GM18909 (cell line): ENCODE data around the gene CELF3.

Source experiments
- ATAC-seq: cut with Tn5 transposase; IDR thresholded peaks from one replicate; pipeline ENCODE4 v1.9.1; 2021; ENCODE audit warnings: mild to moderate bottlenecking; ENCODE audit not compliant: unreplicated experiment, poor library complexity

Gene CELF3

GRCh38 chr1:151720974-151721787 is 4.6 kb upstream of the CELF3 start, which contains the start of gene RIIAD1:
Gene RIIAD1, plus strand, starts transcription at chr1:151721522. Its CDS starts 15 bp downstream, at chr1:151721537.
- no peak for ATAC-seq

GRCh38 chr1:151720554-151720953 is 4.0 kb upstream of the CELF3 start:
- ATAC-seq, result no peak

DNA sequence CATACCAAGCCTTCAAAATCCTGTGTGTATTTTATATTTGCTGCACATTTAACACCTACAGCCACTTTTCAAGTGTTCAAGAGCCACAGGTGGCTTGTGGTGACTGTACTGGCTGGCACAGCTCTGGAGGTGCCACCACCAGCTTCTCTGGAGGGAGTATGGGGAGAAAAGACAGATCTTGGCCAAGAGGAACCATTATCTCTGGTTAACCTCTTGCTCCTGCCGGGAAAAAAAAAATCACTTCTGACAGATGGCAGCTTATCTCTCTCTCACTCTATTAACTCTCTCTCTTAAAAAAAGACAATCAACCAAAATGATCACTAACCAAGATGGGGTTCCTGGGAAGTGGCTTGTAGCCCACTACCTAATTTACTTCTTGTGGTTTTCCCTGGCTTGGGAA is 3.5 kb upstream of the CELF3 start:
- no peak for ATAC-seq

- ATAC-seq, result no peak
Observed at GRCh38 chr1:151718666-151719065, 2.1 kb upstream of the CELF3 start.

GRCh38 chr1:151718011-151718431 is 1.4 kb upstream of the CELF3 start:
- no peak for ATAC-seq

GRCh38 chr1:151716405-151716762 is 219 bp downstream of the CELF3 start:
- no peak for ATAC-seq

GRCh38 chr1:151715726-151716404 is 738 bp downstream of the CELF3 start:
- ATAC-seq, result no peak

DNA sequence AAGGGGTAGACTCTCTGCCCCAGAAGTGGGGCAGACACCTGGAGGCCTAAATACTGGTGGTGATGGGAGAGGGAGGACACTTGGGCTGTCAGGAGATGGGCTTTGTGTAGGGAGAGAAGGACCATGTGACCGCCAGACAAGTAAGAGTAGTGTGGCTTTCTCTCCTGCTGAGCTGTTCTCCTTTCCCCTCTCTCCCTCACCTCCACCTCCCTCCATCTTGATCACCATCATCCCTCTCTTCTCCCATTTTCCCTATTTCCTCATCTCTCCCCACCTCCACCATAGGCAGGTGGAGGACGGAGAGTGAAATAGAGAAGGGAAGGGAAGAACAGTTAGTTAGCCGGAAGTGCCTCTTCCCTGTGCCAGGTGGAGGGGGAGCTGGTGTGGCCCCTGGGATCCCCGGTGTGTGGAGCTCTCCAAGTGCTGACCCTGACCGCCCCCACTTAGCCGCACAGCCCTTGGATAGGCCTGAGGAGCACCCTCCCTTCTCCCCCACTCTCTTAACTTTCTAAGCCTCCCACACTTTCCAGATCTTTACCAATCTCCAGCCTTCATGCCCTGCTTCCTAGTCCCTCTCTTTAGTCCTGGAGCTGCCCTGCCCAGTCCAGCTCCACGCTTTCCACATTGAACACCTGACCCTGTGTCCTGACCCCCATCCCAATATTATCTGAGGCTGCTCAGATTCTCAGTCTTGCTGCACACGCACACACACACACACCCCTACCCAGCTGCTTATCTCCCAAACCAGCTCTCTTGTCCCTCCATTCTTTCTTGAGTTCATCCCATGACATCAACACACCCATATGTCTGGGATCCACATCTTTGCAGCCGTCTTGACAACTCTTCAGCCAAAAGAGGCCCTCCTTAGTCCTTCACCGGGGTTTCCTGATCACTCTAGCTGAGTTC is 1.5 kb downstream of the CELF3 start:
- ATAC-seq, result no peak

DNA sequence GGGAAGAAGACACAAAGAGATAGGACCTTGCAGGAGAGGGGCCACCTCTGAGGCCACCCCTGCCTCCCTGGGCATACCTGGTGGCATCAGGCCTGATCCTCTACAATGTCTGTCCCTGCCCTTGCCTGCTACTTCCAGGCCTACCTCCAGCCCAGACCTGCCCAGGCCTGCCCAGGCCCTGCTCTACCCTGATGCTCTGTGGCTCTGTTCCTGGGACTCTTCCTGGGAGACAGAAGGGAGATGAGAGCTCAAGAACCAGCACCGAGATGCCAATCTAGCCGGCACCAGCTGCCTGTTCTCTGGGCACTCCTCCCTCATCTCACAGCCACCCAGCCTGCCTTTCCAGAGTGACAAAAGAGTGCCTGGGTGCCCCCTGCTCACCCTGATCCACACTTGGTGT is 2.7 kb downstream of the CELF3 start:
- ATAC-seq, result no peak

- ATAC-seq, result no peak
Observed at GRCh38 chr1:151713044-151713443, 3.6 kb downstream of the CELF3 start.

GRCh38 chr1:151711951-151712350 is 4.7 kb downstream of the CELF3 start:
- ATAC-seq, result no peak

GRCh38 chr1:151711044-151711800 is 5.4 kb downstream of the CELF3 start:
- no peak for ATAC-seq

GRCh38 chr1:151710187-151710840 is 6.3 kb downstream of the CELF3 start:
- ATAC-seq, result no peak

DNA sequence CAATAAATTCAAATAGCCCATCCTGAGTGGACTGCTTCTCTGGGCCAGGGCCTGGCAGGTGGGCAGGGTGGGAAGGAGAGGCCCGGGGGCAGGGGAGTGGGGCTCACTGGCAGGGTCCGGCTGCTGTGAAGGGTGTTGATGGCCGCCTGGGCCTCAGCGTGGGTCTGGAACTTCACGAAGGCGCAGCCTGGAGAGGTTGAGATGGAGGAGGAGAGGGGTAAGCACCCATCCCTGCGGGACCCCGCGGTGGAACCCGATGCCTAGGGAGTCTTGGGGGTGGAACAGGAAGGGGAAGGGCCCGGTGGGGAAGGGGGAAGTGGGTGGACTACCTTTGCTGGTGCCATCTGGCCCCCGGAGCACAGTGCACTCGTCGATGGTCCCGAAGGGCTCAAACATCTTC is 7.7 kb downstream of the CELF3 start:
- ATAC-seq, result no peak

- ATAC-seq, result no peak
Observed at GRCh38 chr1:151707541-151708065, 9.0 kb downstream of the CELF3 start.

- no peak for ATAC-seq
Observed at GRCh38 chr1:151706464-151707415, 9.9 kb downstream of the CELF3 start.

- no peak for ATAC-seq
Observed at GRCh38 chr1:151705753-151706463, 10.7 kb downstream of the CELF3 start.

DNA sequence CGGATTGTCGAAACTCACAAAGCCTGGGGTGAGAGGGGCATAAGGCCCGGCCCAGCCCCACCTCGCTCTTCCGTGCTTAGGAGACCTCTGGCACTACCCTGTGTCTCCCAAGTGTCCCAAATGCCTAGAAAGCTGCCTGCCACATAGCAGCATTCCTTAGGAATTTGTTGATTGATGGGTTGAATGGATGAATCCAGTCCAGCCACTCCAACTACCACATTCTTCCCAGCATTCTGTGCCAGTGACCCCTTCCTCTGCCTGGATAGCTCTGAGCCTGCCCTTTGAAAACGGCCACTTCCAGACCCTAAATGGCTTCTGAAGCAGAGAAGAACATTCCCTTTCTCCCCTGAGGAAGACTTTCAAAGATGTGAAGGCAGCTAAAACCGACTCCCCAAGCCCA is 11.5 kb downstream of the CELF3 start:
- ATAC-seq, result no peak
